NCI-H2107 treated with DMSO at 0.1 percent for 48 hours (cell line): ENCODE measurements around the gene TXNL4A.
A peak's percentile ranks its signal among the peaks of the same experiment; 100 is the strongest.

Experiments used
- DNase-seq: peaks from one replicate; lab custom pipeline; 2025; ENCODE audit not compliant: unreplicated experiment; lab: John Stamatoyannopoulos, UW

The TXNL4A gene

DNA sequence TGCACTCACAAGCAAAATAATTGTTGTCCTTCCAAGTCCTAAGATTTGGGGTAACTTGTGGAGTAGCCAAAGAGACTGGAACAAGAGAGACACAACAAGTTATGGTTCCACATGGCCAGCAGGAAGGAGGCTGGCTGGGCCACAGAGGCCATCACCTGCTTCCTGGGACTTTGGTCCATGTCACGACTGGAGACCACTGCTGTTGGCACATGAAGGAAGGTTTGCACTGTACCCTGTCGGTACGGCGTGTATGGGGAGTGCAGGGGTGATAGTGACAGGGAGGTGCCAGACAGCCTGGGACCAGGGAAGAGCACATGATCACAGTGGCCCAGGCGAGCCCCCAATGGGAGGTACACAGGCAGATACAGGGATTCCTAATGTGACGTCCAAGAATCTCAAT lies 52.4 kb downstream of the TXNL4A start:
- DNase-seq = no peak

DNA sequence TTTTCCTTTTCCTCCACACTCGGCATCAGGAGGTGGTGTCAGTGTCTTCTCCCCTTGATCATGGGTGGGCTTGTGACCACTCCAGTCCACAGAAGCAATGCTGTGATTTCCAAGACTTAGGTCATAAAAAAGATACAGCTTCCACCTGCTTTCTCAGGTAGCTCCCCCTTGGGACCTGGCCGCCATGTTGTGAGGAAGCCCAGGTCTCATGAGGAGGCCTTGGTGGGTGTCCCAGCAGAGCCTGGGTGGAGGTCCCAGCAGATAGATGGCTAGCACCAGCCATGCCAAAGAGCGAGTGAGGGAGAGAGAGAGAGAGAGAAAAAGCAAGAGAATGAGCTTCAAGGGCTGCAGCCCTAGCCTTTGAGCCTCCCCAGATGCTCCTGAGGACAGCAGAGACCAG lies 52.9 kb downstream of the TXNL4A start:
- no peak for DNase-seq

DNA sequence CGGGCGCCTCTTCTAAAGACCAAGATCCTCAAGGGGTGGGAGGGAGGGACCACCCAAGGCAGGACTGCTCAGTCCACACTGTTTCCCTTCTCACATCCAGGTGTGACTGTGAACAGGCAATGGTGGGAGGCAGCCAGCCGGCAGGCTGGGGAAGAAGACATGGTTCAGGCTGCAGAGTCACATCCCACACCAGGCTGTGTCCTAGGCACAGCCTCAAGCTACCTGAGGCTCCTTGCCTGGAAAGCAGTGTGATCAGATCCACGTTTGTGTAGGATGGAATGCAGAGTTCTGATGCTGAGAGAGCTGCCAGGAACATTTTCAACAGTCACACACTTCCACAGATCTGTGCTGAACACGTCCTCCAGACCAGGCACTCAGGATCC lies 53.3 kb downstream of the TXNL4A start:
- DNase-seq = no peak

DNA sequence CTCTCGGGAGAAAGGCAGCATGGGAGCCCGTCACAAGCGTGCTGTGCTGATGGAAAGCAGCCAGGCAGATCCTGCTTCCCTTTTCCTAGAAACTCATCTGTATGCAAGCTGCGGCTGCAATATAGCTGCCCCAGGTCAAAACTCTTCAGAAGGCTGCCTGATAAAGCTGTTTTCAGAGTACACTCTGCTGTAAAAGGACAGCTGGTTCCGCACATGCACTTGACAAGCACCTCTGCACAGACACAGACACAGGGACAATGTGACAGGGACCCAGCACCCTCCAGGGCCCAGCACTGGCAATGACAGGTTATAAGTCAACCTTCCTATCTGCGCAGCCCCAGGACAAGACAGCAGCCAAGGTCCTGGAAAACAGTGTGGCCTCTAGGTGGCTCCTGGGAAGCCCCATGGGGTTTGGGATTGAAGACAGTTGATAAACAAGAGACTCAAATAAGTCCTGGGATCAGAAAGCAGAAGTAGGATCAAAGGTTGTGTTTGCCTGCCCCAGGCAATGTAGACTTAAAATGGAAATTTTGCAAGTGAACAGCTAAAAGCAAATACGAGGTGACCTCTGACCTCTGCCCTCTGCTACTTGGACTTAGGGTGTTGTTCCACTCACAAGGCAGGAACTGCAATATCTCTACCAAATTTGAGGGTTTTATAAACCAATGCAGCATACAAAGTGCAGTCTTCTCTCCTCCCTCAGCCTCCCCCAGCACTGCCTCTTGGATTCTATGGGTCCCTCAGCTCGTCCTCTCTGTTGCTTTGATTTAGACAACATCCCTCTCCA lies 53.9 kb downstream of the TXNL4A start:
- DNase-seq = no peak

DNA sequence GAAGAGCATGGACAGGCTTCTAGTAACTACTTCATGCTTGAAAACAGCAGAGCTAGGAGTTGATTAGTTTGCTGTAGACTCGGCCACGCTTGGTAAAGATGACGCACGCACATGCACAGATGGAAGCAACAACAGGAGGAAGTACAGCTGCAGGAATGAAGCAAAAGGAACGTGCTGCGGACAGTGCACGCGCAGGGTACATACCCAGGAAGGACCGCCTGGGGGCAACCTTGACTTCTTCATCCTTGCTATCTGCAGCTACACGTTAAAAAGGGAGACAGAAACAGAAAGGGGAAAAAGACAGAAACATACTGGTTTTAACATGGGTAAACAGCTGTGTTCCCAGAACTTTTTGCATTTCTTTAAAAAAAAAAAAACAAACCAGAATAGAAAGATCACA lies 54.6 kb downstream of the TXNL4A start:
- no peak for DNase-seq

DNA sequence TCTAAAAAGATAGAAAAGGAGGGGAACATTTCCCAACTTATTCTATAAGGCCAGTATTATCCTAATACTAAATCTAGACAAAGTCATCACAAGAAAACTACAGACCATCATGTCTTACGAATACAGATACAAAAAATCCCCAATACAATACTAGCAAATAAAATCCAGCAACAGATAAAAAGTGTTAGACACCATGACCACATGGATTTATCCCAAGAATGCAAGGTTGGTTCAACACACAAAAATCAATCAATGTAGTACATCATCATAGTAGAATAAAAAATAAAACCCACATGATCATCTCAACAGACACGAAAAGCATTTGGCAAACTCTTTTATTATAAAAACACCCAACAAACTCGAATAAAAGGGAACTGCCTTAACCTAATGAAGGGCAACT lies 55.5 kb downstream of the TXNL4A start:
- no peak for DNase-seq

DNA sequence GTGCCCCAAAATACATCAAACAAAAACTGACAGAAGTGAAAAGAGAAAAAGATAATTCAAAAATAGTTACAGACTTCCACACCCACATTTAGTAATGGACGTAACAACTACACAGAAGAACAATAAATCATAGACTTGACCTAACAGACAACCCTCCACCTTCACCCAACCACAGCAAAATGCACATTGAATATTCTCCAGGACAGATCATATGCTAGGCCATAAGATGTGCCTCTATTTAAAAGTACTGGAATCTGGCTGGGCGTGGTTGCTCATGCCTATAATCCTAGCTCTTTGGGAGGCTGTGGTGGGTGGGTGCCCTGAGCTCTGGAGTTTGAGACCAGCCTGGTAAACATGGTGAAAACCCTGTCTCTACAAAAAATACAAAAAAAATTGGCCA lies 56.9 kb downstream of the TXNL4A start:
- no peak for DNase-seq

DNA sequence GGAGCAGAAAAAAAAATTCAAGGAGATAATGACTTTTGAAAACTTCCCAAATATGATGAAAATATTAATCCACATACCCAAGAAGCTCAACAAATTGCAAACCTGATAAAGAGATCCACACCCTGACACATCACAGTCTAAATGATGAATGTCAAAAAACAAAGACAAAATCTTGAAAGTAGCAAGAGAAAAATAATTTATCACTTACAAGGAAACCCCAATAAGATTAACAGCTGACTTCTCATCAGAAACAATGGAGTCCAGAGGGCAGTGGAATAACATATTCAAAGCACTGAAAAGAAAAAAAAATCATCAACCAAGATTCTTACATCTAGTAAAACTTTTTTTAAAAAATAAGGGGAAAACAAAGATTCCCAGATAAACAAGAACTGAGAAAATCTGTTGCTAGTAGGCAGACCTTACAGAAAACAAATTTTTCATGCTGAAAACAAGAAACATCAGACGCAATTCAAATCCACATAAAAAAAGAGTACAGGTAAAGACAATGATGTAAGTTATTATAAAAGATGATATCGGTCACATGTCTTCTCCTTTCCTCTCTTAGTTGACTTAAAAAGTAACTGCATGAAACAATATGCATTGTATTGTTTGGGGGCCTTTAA lies 58.2 kb downstream of the TXNL4A start:
- DNase-seq = no peak

DNA sequence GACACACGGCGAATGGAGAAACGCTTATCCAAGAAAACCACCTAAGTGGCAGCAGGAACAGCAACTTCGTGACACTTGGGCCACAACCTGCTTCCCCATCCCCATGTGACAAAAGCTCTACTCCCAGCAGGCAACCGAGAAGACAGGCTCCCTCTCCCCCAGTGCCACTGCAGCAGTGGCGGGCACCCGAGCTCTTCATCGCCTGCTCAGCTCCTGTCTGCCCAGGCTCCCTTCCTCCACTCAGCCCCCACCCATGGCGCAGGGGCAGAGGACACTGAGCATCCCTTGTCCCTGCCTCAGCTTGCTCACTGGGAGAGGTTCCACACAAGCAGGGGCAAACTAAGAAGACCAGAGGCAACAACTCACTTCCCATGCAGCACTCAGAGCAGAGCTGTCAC lies 59.8 kb downstream of the TXNL4A start:
- DNase-seq = no peak

DNA sequence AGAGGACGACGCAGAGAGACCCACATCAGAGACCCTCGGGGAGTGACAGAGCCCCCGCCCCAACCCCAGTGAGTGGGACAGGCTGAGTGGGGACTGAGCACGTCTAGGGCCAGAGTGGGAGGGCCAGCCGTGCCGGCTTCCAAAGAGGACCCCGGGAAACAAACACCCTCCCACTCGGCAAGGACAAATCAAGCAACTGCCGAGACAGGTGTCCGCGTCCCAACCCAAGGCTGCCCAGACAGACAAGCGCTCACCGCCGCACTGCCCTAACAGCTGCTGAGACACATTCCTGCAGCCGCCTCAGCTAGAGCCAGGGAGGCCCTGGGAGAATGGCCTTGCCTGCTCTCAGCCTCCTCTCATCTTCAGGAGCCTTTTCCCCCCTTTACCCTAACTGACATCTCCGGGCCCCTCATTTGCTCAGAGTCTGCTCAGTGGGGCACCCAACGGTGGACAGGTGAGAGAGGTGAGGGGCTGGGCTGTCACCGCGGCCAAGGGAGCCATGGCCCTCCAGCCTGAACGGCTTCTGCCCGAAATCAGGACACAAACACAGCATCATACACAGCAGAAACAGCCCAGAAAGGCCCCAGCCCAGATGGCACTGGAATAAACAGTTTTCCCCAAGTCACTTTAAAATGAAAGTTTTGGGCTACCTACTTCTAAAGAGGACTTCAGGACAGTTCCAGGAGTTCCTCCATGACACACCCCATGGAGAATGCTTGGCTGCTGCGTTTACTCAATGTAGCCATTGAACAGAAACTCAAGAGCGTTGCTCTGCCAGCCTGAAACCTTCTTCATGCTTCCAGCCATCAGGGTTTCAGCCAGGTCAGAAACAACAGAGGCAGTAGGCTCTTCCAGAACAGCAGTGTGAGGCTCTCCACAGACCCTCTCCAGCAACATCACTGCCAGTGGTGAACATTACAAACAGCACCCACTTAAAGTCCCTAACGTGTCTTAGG lies 60.5 kb downstream of the TXNL4A start:
- DNase-seq = no peak

DNA sequence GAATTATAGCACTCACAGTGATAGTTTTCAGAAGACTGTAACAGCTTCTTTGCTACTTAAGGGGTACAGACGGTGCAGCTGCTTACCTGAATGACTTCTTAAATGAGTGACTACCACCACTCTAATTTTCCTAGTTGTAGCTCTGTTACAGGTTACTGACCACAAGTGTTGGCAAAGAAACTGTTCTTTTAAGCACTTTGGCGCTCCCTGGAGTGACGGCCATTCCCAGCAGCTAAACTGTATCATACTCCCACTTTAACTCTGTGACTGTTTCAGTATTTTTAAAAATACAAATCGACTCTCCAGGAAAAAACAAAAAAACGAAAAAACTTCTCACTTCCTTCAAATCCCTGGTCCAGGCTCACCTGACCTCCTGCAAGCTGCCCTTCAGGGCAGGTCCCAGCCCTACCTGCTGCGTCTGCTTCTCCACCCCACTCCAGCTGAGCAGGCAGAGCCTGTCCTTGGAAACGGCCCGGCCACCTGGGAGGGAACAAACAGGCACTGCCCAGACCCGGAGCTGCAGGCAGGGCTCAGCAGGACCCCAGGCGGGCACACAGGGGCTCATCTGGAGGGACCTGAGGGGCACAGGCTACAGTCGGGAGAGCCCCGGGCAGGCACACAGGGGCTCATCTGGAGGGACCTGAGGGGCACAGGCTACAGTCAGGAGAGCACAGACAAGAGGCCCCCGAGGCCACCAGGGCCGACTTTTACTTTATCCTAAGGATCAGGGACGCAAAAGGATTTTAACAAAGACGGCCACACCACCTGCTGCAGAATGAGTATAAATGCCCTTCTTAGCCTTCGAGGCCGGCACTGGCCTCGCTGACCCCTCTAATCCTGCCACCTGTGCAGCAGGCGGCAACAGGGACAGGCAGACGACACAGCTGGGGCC lies 61.4 kb downstream of the TXNL4A start:
- DNase-seq = peak; percentile 7

DNA sequence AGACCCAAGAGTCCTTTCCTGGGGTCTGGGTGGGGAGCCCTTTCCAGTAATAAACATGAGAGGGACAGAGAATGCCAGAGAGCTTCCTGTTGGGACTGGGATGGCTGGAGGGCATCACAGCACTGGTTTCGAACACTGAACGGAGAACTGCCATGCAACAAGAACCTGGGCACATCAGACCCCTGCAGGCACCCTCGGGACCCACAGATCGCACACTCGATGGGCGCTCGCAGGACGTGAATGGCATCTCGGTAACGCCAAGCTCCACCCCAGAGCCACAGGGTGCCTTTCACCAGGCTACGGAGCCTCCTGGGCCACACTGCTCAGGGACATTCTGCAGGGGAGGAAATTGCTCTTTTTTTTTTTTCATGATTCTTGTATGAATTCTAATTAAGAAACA lies 62.1 kb downstream of the TXNL4A start:
- DNase-seq = no peak

DNA sequence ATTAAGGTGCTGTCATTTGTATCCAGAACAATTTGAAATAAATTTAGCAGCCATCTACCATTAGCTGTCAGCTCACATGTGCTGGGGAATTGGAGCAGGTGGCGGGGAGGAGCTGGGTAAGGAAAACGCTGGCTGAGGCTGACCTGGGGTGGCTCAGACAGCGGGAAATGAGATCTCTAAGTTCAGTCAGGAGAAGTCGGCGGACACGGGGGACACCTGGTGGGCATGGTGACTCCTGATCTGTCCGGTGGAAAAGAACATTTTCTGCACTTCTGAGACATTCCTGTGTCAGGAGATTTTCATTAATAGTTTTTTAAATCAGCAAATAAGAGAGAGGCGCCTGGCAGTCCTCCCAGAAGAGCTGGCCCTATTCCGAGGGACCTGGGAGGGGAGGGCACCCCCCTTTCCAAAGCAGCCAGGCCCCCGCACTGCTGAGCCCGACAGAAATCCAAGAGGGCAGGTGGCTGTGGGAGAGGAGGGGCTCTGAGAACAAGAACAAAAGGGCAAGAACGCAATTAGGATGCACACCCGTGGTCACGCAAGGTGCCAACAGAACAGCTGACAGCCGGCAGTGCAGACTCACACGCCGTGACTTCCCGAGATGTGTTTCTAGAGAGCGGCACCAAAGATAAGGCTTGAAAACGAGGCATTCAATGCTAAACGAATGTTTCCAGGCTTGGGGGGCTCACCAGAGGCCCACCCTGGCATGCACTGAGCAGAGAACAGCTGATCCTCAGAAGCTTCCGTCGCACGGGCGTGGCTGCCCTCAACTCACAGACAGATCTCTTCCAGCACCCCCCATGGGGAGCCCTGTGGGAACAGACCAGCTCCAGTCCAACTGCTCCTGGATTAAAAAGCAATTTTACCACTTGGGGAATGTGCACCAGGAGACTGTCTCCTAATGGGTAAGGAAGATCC lies 63.3 kb downstream of the TXNL4A start:
- DNase-seq = peak; percentile 78

DNA sequence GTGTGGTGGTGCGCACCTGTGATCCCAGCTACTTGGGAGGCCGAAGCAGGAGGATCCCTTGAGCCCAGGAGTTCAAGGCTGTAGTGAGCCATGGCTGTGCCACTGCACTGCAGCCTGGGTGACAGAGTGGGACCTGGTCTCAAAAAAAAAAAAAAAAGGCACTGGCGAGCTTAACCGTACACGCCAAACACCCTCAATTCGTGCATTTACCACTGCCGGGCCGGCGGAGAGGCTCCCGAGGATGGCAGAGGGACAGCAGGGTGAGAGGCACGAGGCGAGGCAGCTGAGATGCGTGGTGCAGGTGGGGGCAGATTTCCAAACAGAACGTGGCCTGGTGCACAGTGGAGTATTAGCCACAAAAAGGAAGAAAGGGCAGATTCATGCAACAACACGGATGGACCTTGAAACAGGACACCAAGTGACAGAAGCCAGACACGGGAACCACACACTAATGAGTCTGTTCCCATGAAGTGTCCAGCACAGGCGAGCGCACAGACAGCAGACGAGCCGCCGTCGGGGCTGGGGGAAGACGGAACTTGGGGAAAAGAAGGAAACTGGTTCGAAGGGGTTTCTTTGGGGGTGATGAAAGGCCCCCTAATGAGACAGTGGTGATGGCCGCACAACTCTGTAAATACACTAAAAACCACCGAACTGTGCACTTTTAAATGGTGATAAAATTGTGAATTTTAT lies 64.3 kb downstream of the TXNL4A start:
- no peak for DNase-seq

DNA sequence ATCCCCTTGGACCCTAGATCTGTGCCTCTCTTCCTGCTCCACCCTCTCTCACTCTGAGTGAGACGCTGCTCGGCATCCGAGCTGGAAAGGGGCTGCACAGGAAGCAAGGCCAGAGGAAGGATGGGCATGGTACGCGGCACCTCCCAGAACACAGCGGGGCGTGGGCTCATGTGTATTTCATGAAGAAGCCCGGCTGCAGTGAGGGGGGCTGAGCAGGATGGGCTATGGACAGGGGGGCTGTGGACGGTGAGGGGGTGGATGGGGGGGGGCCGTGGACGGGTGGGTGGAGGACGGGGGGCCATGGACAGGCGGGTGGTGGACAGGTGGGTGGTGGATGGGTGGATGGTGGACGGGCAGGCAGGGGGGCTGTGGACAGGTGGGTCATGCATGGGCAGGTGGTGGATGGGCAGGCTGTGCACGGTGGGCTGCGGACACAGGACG lies 65.4 kb downstream of the TXNL4A start:
- no peak for DNase-seq

DNA sequence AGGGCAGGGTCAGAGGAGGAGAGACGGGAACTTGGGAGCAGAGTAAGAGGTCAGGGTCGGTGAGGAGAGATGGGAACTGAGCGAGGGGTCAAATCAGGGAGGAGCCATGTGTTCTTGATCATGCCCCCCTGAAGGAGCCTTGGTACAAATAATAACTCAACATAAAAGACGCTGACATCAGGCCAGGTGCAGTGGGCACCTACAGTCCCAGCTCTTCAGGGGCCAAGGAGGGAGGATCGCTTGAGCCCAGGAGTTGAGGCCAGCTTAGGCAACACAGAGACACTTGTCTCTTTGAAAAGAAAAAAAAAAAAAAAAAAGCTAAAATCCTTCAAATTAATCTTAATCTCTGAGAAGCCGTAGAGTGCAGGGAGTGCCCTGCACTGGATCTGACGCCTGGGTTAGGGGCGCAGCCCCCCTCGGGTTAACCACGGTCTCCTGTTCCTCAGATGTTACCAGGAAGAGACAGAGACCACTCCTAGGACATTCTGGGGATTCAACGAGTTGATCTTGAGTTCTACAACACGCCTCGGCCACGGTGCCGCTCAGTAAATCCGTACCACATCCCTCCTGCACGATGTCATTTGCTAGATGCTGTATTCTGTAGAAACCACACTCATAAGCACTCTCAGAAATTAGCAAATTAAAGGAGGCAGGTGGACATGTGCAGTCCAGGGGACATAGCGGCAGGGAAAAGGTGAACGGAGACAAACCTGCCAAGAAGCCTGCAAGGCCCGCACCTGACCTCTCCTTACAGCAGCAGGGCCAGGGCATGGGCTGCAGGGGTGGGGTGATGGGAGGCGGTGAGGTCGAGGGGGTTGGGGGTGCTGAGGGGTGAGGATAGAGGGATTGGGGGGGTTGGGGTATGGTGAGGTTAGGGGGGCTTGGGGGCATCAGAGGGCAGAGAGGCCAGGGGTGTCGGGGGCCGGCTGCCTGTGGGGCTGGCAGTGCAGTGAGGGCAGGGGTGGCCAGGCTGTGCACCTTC lies 66.1 kb downstream of the TXNL4A start:
- DNase-seq = no peak
